ENCODE measurements around the gene ADAMTS2.

The ADAMTS2 gene

DNA sequence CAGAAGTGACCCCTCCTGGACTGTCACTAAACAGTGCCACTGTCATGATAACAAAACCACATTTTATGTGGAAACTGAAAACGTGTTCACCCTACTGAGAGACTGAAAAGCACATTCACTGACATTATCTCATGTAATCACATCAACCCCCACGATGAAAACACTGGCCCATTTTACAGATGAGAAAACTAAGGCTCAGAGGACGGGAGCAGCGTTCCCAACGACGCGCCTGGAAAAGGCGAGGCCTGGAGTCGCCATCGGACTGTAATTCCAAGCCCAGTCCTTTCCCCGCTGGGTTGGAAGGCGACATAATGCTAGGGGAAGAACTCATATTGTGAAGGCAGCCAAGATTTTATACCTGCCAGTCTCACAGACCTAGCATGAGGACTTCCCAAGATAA is 140.0 kb downstream of the ADAMTS2 start:
- Histone ChIP-seq H3K9me3 (ENCODE audit: control extremely low read depth in 1 of 5, control insufficient read depth in 4 of 5, insufficient read depth in 2 of 5, low read depth in 1 of 5, low read length in 4 of 5) (no peaks in the 10 kb centered on the region), H3K27ac (ENCODE audit: insufficient read depth in 1 of 2, low read depth in 1 of 2, low read length in 2 of 2, poor library complexity in 1 of 2, severe bottlenecking in 2 of 2) (no peak overlapping the region), H3K27me3 (replicated peaks in 2 of 5; ENCODE audit: control insufficient read depth in 4 of 5, insufficient read depth in 5 of 5, low read length in 4 of 5) (no peaks in the 10 kb centered on the region), H3K36me3 (ENCODE audit: control insufficient read depth in 4 of 4, insufficient read depth in 4 of 4, low read length in 3 of 4) (no peaks in the 10 kb centered on the region), H3K4me1 (ENCODE audit: control extremely low read depth in 1 of 4, control insufficient read depth in 4 of 4, insufficient read depth in 4 of 4, low read length in 3 of 4) (no peaks in the 10 kb centered on the region), H3K4me3 (ENCODE audit: control insufficient read depth in 1 of 7, extremely low read depth in 1 of 7, insufficient read depth in 4 of 7, low read depth in 2 of 7, low read length in 6 of 7) (no peak overlapping the region)
- DNase-seq = no peak
- ChIA-PET POLR2A (no interaction called here), CTCF (no interaction called here)
- 80% methylated on average over 12 of the region's 12 CpGs for WGBS (ENCODE audit: insufficient coverage)

DNA sequence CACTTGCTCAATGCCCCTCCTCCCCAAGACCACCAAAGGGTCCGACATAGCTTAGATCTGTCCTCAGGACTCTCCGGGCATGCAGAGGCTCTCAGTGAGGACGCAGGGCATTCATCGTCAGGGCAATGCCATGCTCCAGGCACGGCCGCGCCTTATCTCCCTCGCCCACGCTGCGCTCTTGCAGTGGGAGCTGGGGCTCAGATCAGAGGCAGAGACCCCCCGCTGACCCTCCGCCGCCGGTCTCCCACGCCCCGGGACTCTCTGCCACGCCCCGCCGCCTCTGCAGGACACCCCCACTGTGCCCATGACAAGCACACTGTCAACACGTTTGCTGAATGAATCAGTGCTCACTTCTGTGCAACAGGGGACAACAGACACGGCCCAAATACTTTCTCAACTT is 140.7 kb downstream of the ADAMTS2 start:
- Histone ChIP-seq H3K27ac (ENCODE audit: insufficient read depth in 1 of 2, low read depth in 1 of 2, low read length in 2 of 2, poor library complexity in 1 of 2, severe bottlenecking in 2 of 2) (no peak overlapping the region), H3K9me3 (ENCODE audit: control extremely low read depth in 1 of 5, control insufficient read depth in 4 of 5, insufficient read depth in 2 of 5, low read depth in 1 of 5, low read length in 4 of 5) (no peaks in the 10 kb centered on the region), H3K27me3 (replicated peaks in 2 of 5; ENCODE audit: control insufficient read depth in 4 of 5, insufficient read depth in 5 of 5, low read length in 4 of 5) (no peaks in the 10 kb centered on the region), H3K4me1 (ENCODE audit: control extremely low read depth in 1 of 4, control insufficient read depth in 4 of 4, insufficient read depth in 4 of 4, low read length in 3 of 4) (no peaks in the 10 kb centered on the region), H3K36me3 (ENCODE audit: control insufficient read depth in 4 of 4, insufficient read depth in 4 of 4, low read length in 3 of 4) (no peaks in the 10 kb centered on the region), H3K4me3 (ENCODE audit: control insufficient read depth in 1 of 7, extremely low read depth in 1 of 7, insufficient read depth in 4 of 7, low read depth in 2 of 7, low read length in 6 of 7) (no peak overlapping the region)
- ChIA-PET CTCF (no interaction called here), POLR2A (no interaction called here)
- DNase-seq = no peak
- WGBS (ENCODE audit: insufficient coverage) = 89% methylated on average over 21 of the region's 21 CpGs

DNA sequence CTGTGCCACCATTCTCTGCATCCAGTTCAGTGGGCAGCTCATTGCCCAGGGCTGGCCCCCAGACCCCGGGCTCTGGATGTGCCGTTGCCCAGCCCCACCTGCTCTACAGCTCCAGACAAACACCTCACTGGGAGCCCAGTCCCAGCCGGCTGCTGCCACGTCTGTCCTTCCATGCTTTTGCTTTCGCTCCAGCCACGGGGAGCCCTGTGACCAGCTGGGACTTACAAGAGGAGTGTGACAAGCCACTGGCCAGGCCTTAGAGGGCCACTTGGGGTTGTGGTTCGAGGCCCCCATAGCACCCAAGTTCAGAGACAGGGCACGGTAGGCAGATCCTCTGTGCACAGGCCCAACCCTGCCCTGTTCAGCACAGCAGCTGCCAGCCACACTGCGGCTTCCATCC is 142.0 kb downstream of the ADAMTS2 start:
- ChIA-PET CTCF (no interaction called here), POLR2A (no interaction called here)
- no peak overlapping the region for H3K27ac ChIP-seq (ENCODE audit: insufficient read depth in 1 of 2, low read depth in 1 of 2, low read length in 2 of 2, poor library complexity in 1 of 2, severe bottlenecking in 2 of 2)
- 78% methylated on average over 5 of the region's 9 CpGs for WGBS (ENCODE audit: insufficient coverage)
- no peaks in the 10 kb centered on the region for H3K9me3 ChIP-seq (ENCODE audit: control extremely low read depth in 1 of 5, control insufficient read depth in 4 of 5, insufficient read depth in 2 of 5, low read depth in 1 of 5, low read length in 4 of 5)
- DNase-seq = no peak
- no peaks in the 10 kb centered on the region for H3K27me3 ChIP-seq (replicated peaks in 2 of 5; ENCODE audit: control insufficient read depth in 4 of 5, insufficient read depth in 5 of 5, low read length in 4 of 5)
- no peaks in the 10 kb centered on the region for H3K36me3 ChIP-seq (ENCODE audit: control insufficient read depth in 4 of 4, insufficient read depth in 4 of 4, low read length in 3 of 4)
- no peaks in the 10 kb centered on the region for H3K4me1 ChIP-seq (ENCODE audit: control extremely low read depth in 1 of 4, control insufficient read depth in 4 of 4, insufficient read depth in 4 of 4, low read length in 3 of 4)
- H3K4me3 ChIP-seq (ENCODE audit: control insufficient read depth in 1 of 7, extremely low read depth in 1 of 7, insufficient read depth in 4 of 7, low read depth in 2 of 7, low read length in 6 of 7) = no peak overlapping the region

DNA sequence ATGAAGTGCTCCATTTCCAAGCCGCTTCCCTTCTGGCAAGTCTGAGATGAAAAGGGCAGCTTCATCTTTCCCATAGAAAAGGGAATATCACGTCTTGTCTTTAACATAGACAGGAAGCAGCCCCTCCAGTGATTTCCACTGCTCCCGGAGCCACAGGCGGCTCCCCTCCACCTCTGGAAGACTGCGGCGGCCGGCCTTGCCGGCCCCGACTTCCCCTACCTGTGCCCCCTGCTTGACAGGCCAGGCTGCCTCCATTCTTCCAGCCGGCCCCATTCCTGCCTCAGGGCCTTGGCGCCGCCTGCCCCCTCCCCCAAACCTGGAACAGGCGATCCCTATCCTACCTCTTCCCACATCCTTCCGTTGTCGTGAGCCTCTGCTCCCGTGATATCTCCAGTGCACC is 143.3 kb downstream of the ADAMTS2 start:
- H3K27ac ChIP-seq (ENCODE audit: insufficient read depth in 1 of 2, low read depth in 1 of 2, low read length in 2 of 2, poor library complexity in 1 of 2, severe bottlenecking in 2 of 2) = no peak overlapping the region
- CTCF ChIA-PET = no interaction called here

DNA sequence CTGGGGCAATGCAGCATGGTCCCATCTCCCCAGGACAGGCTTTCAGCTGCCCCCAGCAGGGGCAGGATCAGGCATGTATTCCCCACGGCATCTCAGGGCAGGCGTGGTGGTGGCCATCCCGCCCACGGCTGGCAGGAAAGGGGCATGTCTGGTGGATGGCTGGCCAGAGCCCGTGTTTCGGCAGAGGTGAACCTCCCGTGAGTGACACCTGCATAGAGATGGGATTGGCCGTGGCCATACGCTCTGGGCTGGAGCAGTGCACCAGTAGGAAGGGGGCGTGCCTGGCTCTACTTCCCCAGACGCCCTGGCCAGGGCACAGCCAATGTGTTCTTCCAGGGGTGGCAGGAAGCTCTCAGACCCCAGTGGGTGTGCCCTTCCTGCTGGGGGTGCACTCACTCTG is 146.0 kb downstream of the ADAMTS2 start:
- H3K27ac ChIP-seq (ENCODE audit: insufficient read depth in 1 of 2, low read depth in 1 of 2, low read length in 2 of 2, poor library complexity in 1 of 2, severe bottlenecking in 2 of 2) = no peak overlapping the region
- CTCF ChIA-PET = no interaction called here
- no peaks in the 10 kb centered on the region for H3K36me3 ChIP-seq (ENCODE audit: control insufficient read depth in 4 of 4, insufficient read depth in 4 of 4, low read length in 3 of 4)
- DNase-seq = no peak
- POLR2A ChIA-PET = interaction anchor here (0.7 kb wide), 1 partner anchor 51 kb away, joined by 3 read pairs; no protein-coding TSS in a partner anchor
- no peaks in the 10 kb centered on the region for H3K9me3 ChIP-seq (ENCODE audit: control extremely low read depth in 1 of 5, control insufficient read depth in 4 of 5, insufficient read depth in 2 of 5, low read depth in 1 of 5, low read length in 4 of 5)
- no peak overlapping the region for H3K4me3 ChIP-seq (ENCODE audit: control insufficient read depth in 1 of 7, extremely low read depth in 1 of 7, insufficient read depth in 4 of 7, low read depth in 2 of 7, low read length in 6 of 7)
- H3K4me1 ChIP-seq (ENCODE audit: control extremely low read depth in 1 of 4, control insufficient read depth in 4 of 4, insufficient read depth in 4 of 4, low read length in 3 of 4) = no peaks in the 10 kb centered on the region
- WGBS (ENCODE audit: insufficient coverage) = 88% methylated on average over 8 of the region's 11 CpGs
- no peaks in the 10 kb centered on the region for H3K27me3 ChIP-seq (replicated peaks in 2 of 5; ENCODE audit: control insufficient read depth in 4 of 5, insufficient read depth in 5 of 5, low read length in 4 of 5)

More for the DNA sequence above, 143.3 kb downstream of the ADAMTS2 start:
- 96% methylated on average over 15 of the region's 16 CpGs for WGBS (ENCODE audit: insufficient coverage)
- no peak for DNase-seq
- Histone ChIP-seq H3K9me3 (ENCODE audit: control extremely low read depth in 1 of 5, control insufficient read depth in 4 of 5, insufficient read depth in 2 of 5, low read depth in 1 of 5, low read length in 4 of 5) (no peaks in the 10 kb centered on the region), H3K4me1 (ENCODE audit: control extremely low read depth in 1 of 4, control insufficient read depth in 4 of 4, insufficient read depth in 4 of 4, low read length in 3 of 4) (no peaks in the 10 kb centered on the region), H3K27me3 (replicated peaks in 2 of 5; ENCODE audit: control insufficient read depth in 4 of 5, insufficient read depth in 5 of 5, low read length in 4 of 5) (no peaks in the 10 kb centered on the region), H3K4me3 (ENCODE audit: control insufficient read depth in 1 of 7, extremely low read depth in 1 of 7, insufficient read depth in 4 of 7, low read depth in 2 of 7, low read length in 6 of 7) (no peak overlapping the region), H3K36me3 (ENCODE audit: control insufficient read depth in 4 of 4, insufficient read depth in 4 of 4, low read length in 3 of 4) (no peaks in the 10 kb centered on the region)
- POLR2A ChIA-PET = no interaction called here

DNA sequence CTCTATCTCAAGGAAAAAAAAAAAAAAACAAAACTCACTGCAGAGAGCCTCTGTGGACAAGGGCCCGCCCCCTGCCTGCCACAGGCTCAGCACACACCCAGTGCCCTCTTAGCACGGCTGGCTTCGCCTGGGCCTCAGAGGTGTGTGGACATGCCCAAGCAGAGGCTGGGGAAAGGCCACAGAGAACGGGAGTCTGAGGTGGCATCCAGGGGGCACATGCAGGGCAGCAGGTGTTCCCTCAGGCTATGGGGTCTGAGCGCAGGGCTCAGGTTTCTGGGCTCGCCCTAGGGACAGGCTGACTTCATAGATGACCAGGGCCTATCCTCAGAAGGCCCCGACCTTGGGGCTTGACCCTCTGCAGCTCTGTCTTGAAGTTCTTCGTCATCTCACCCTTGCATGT is 146.4 kb downstream of the ADAMTS2 start:
- 98% methylated on average over 6 of the region's 8 CpGs for WGBS (ENCODE audit: insufficient coverage)
- DNase-seq = no peak
- POLR2A ChIA-PET = interaction anchor here (0.7 kb wide), 1 partner anchor 50 kb away, joined by 3 read pairs; no protein-coding TSS in a partner anchor

DNA sequence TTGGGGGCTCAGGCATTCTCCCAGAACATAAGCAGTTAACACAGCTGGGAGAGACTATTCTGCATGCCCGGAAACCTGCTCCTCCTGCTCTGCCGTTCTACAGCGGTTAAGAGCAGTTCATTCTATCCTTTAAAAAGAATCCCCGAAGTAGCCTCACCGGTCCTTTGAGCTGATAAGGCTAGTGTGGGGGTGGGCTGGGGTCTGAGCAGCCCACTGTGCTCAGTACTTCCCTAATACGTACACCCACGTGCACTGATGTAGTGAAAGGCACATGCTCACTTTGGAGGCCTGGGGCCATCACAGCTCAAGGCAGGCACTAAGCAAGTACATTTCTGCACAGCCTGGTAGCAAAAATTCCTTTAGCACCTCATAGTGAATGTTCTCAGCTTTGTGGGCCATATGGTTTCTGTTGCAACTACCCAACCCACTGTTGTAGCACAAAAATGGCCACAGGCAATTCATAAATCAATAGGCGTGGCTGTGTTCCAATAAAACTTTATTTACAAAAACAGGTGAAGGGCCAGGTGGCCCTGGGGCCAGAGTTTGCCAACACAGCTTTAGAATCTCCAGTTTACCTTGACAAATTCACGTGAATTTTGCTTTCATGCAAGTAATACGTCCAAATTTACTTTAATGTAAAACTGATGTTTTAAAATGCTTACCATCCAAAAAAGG is 148.7 kb downstream of the ADAMTS2 start:
- Histone ChIP-seq H3K27ac (ENCODE audit: insufficient read depth in 1 of 2, low read depth in 1 of 2, low read length in 2 of 2, poor library complexity in 1 of 2, severe bottlenecking in 2 of 2) (no peak overlapping the region), H3K36me3 (ENCODE audit: control insufficient read depth in 4 of 4, insufficient read depth in 4 of 4, low read length in 3 of 4) (no peaks in the 10 kb centered on the region), H3K9me3 (ENCODE audit: control extremely low read depth in 1 of 5, control insufficient read depth in 4 of 5, insufficient read depth in 2 of 5, low read depth in 1 of 5, low read length in 4 of 5) (no peaks in the 10 kb centered on the region), H3K4me1 (ENCODE audit: control extremely low read depth in 1 of 4, control insufficient read depth in 4 of 4, insufficient read depth in 4 of 4, low read length in 3 of 4) (peaks cover 0 to 9% (median 4%) of the 10 kb centered on the region in 4 experiments), H3K27me3 (replicated peaks in 2 of 5; ENCODE audit: control insufficient read depth in 4 of 5, insufficient read depth in 5 of 5, low read length in 4 of 5) (no peaks in the 10 kb centered on the region), H3K4me3 (ENCODE audit: control insufficient read depth in 1 of 7, extremely low read depth in 1 of 7, insufficient read depth in 4 of 7, low read depth in 2 of 7, low read length in 6 of 7) (no peak overlapping the region)
- POLR2A ChIA-PET = no interaction called here
- no peak for DNase-seq
- WGBS (ENCODE audit: insufficient coverage) = 96% methylated on average over 8 of the region's 10 CpGs
- CTCF ChIA-PET = no interaction called here

More for the DNA sequence above, 146.4 kb downstream of the ADAMTS2 start:
- Histone ChIP-seq H3K4me1 (ENCODE audit: control extremely low read depth in 1 of 4, control insufficient read depth in 4 of 4, insufficient read depth in 4 of 4, low read length in 3 of 4) (no peaks in the 10 kb centered on the region), H3K27ac (ENCODE audit: insufficient read depth in 1 of 2, low read depth in 1 of 2, low read length in 2 of 2, poor library complexity in 1 of 2, severe bottlenecking in 2 of 2) (no peak overlapping the region), H3K27me3 (replicated peaks in 2 of 5; ENCODE audit: control insufficient read depth in 4 of 5, insufficient read depth in 5 of 5, low read length in 4 of 5) (no peaks in the 10 kb centered on the region), H3K36me3 (ENCODE audit: control insufficient read depth in 4 of 4, insufficient read depth in 4 of 4, low read length in 3 of 4) (no peaks in the 10 kb centered on the region), H3K9me3 (ENCODE audit: control extremely low read depth in 1 of 5, control insufficient read depth in 4 of 5, insufficient read depth in 2 of 5, low read depth in 1 of 5, low read length in 4 of 5) (no peaks in the 10 kb centered on the region), H3K4me3 (ENCODE audit: control insufficient read depth in 1 of 7, extremely low read depth in 1 of 7, insufficient read depth in 4 of 7, low read depth in 2 of 7, low read length in 6 of 7) (no peak overlapping the region)
- CTCF ChIA-PET = no interaction called here

Data from common myeloid progenitor, CD34-positive (primary cell).